NT2/D1 (cell line): ENCODE measurements around the gene OR51A7.

Source experiments
- SUZ12 ChIP-seq: IDR thresholded peaks from 2 replicates; pipeline ENCODE4 v1.6.1; 2011; ENCODE audit not compliant: insufficient read length, insufficient read depth; ENCODE audit errors: extremely low read depth
- YY1 ChIP-seq: IDR thresholded peaks from 2 replicates; pipeline ENCODE4 v1.6.1; 2011; ENCODE audit not compliant: insufficient read length, insufficient read depth
- ZNF274 ChIP-seq: IDR thresholded peaks from 2 replicates; pipeline ENCODE4 v1.6.1; 2011; ENCODE audit warnings: mild to moderate bottlenecking, low read depth, low read length

DNA sequence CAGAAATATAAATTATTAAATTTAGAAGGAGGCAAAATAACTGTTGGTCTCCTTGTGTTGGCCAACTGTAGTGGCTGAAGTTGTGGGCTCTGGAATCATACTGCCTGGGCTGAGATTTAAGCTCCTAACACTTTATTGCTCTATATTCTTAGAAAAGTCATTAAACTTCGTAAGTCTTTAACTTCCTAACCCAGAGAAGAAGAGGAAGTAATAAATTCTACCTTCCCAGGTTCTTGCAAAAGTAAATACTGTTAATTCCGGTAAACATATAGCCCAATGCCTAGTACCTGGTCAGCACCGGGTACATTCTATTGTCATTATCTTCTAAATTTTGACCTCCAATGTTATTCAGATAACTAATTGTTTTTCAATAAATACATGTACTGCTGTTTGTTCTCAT is 17.4 kb upstream of the OR51A7 start:
- no peak for TF ChIP-seq YY1
- no peak for TF ChIP-seq ZNF274
- no peak for TF ChIP-seq SUZ12
